ENCODE data around the gene SNN.

DNA sequence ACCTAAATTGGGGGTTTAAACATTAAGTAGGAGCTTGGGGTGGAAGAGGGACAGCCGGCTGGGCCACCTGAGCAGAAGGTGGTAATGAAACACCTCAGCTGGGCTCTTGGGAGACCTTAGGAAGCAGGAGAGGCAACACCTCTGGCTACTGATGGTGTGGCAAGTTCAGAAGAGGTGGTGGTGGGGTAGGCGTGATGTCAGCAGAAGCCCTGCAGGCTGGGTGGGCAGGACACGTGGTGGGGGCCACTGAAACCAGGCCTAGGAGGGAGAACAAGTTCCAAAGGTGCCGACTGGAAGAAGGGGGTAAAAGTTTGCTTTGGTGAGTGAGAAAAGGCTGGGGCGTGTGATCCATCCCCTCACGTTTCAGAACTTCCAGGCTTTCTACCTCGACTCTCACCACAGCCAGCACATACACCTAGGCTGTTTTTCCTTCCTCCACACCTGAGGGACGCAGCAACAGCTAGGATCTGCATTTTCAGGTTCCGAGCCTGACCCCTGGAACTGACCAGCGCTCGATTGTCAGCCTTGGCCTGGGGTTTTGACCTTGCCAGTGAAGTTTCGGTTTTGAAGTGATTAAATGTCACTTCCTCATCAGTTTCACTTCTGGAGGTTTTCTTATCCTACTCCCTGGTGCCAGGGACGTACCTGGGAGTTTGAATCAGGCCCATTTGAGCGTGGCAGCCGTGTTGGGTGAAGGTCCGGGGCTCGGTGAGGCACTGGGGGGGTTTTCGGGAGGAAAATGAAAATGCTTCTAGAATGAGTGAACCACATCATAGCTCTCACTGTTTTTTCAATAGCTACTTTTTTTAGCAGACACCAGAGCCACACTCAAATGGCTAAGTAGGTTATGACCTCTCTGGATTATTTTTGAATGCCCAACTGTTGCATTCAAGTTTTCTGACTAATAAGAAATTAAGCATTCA, 10.0 kb downstream of the SNN start:
- TF ChIP-seq, protein P1, sequence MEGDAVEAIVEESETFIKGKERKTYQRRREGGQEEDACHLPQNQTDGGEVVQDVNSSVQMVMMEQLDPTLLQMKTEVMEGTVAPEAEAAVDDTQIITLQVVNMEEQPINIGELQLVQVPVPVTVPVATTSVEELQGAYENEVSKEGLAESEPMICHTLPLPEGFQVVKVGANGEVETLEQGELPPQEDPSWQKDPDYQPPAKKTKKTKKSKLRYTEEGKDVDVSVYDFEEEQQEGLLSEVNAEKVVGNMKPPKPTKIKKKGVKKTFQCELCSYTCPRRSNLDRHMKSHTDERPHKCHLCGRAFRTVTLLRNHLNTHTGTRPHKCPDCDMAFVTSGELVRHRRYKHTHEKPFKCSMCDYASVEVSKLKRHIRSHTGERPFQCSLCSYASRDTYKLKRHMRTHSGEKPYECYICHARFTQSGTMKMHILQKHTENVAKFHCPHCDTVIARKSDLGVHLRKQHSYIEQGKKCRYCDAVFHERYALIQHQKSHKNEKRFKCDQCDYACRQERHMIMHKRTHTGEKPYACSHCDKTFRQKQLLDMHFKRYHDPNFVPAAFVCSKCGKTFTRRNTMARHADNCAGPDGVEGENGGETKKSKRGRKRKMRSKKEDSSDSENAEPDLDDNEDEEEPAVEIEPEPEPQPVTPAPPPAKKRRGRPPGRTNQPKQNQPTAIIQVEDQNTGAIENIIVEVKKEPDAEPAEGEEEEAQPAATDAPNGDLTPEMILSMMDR (conservative IDR thresholded peaks at IDR 0.05; ENCODE audit: low read depth, low read length): no peak
- TF ChIP-seq CEBPB (IDR thresholded peaks at IDR 0.05; ENCODE audit: low read depth, low read length) (no peak), SMC3 (IDR thresholded peaks at IDR 0.05; ENCODE audit: low read depth, low read length) (no peak), CHD1 (IDR thresholded peaks at IDR 0.05; ENCODE audit: low read depth, low read length) (no peak), MXI1 (IDR thresholded peaks at IDR 0.05; ENCODE audit: borderline replicate concordance, low read depth, low read length) (no peak), POLR2A (IDR thresholded peaks at IDR 0.05; ENCODE audit: low read depth, low read length) (no peak), BHLHE40 (IDR thresholded peaks at IDR 0.05; ENCODE audit: low read depth, low read length) (no peak), FOS (IDR thresholded peaks at IDR 0.05; ENCODE audit: low read depth, low read length) (no peak), RFX5 (IDR thresholded peaks at IDR 0.05; ENCODE audit: low read depth, low read length) (no peak), RAD21 (IDR thresholded peaks at IDR 0.05; ENCODE audit: low read length) (no peak)
- TF ChIP-seq, protein P2, sequence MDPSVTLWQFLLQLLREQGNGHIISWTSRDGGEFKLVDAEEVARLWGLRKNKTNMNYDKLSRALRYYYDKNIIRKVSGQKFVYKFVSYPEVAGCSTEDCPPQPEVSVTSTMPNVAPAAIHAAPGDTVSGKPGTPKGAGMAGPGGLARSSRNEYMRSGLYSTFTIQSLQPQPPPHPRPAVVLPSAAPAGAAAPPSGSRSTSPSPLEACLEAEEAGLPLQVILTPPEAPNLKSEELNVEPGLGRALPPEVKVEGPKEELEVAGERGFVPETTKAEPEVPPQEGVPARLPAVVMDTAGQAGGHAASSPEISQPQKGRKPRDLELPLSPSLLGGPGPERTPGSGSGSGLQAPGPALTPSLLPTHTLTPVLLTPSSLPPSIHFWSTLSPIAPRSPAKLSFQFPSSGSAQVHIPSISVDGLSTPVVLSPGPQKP (IDR thresholded peaks at IDR 0.05; ENCODE audit: borderline replicate concordance, low read depth, low read length): no peak
- TF ChIP-seq, protein P3, sequence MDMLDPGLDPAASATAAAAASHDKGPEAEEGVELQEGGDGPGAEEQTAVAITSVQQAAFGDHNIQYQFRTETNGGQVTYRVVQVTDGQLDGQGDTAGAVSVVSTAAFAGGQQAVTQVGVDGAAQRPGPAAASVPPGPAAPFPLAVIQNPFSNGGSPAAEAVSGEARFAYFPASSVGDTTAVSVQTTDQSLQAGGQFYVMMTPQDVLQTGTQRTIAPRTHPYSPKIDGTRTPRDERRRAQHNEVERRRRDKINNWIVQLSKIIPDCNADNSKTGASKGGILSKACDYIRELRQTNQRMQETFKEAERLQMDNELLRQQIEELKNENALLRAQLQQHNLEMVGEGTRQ (IDR thresholded peaks at IDR 0.05; ENCODE audit: low read depth, low read length): no peak
